Spleen (tissue), 7 donors: Measurements from ENCODE around the gene ZNF28.
"Not testable (repeated sequence)": the region's sequence is repeated elsewhere in the genome, so short reads cannot be mapped to it uniquely, and the experiment has no call there.

Experiments used
- POLR2A ChIP-seq, 3 donors: fragments of 450-650 bp; IDR thresholded peaks; one replicate each; pipeline ENCODE4 v1.5.1; 2017; ENCODE audit warnings: antibody characterized with exemption in 3 of 3, mild to moderate bottlenecking in 1 of 3
- TF ChIP-seq, protein P1 (sequence below), 11 experiments: fragments of 200-600 bp in 7 of 11; fragments of 450-650 bp in 4 of 11; sonication (generic) in 4 of 11; IDR thresholded peaks in 8 of 11; conservative IDR thresholded peaks in 3 of 11; 1 replicate in 7 of 11; 2 replicates in 4 of 11; pipeline versions ENCODE4 v1.4.0 to v1.8.0; 2016 to 2021; ENCODE audit warnings: antibody characterized with exemption in 11 of 11, inconsistent platforms in 4 of 11, mild to moderate bottlenecking in 1 of 11
- donor health status: DM: no; HTN: no; CAD: no; lungs with moderate emphysema.
- donor health status: DM: no; HTN: no; CAD: no.
- donor health status: DM: no; HTN: no; CAD: no.

GRCh38 chr19:52840825-52841465, 19.5 kb upstream of the ZNF28 start:
- TF ChIP-seq, protein P1, sequence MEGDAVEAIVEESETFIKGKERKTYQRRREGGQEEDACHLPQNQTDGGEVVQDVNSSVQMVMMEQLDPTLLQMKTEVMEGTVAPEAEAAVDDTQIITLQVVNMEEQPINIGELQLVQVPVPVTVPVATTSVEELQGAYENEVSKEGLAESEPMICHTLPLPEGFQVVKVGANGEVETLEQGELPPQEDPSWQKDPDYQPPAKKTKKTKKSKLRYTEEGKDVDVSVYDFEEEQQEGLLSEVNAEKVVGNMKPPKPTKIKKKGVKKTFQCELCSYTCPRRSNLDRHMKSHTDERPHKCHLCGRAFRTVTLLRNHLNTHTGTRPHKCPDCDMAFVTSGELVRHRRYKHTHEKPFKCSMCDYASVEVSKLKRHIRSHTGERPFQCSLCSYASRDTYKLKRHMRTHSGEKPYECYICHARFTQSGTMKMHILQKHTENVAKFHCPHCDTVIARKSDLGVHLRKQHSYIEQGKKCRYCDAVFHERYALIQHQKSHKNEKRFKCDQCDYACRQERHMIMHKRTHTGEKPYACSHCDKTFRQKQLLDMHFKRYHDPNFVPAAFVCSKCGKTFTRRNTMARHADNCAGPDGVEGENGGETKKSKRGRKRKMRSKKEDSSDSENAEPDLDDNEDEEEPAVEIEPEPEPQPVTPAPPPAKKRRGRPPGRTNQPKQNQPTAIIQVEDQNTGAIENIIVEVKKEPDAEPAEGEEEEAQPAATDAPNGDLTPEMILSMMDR (IDR thresholded peaks at IDR 0.05 in 8 of 11, conservative IDR thresholded peaks at IDR 0.05 in 3 of 11): not testable (repeated sequence)
- not testable (repeated sequence) for TF ChIP-seq POLR2A (IDR thresholded peaks at IDR 0.05)
